Measurements from ENCODE around the gene FEM1A.
"Not testable (repeated sequence)": the region's sequence is repeated elsewhere in the genome, so short reads cannot be mapped to it uniquely, and the experiment has no call there.

Gene FEM1A

DNA sequence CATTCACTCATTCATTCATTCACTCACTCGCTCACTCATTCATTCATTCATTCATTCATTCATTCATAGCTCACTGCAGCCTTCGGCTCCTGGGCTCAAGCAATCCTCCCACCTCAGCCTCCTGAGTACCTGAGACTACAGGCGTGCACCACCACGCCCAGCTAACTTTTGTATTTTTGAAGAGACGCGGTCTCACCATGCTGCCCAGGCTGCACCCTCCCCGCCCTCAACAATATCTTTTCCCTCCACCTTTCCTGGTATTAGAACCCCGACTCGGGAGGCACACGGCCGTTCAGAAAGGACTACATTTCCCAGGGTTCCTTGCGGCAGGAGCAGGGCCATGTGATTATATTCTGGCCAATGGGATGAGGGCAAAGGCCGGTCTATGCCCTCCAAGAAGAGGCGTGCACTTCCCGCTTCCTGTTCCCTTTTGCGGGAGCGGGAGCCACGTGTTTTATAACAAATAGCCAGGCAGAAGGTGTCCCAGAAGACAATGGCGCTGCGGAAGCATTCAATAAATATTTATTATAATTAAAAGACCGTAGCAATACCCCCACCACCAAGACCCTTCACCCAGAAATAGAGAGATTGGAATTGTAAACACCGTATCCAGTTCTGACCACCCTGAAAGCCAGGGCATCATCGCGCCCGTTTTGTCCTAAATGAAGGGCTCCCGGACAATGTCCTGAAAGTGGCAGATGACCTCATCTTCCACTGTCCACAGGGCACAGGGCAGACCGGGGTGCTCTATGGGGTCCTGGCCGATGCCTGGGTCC lies 24.1 kb downstream of the FEM1A start:
- DNase-seq = peak; percentile 72

DNA sequence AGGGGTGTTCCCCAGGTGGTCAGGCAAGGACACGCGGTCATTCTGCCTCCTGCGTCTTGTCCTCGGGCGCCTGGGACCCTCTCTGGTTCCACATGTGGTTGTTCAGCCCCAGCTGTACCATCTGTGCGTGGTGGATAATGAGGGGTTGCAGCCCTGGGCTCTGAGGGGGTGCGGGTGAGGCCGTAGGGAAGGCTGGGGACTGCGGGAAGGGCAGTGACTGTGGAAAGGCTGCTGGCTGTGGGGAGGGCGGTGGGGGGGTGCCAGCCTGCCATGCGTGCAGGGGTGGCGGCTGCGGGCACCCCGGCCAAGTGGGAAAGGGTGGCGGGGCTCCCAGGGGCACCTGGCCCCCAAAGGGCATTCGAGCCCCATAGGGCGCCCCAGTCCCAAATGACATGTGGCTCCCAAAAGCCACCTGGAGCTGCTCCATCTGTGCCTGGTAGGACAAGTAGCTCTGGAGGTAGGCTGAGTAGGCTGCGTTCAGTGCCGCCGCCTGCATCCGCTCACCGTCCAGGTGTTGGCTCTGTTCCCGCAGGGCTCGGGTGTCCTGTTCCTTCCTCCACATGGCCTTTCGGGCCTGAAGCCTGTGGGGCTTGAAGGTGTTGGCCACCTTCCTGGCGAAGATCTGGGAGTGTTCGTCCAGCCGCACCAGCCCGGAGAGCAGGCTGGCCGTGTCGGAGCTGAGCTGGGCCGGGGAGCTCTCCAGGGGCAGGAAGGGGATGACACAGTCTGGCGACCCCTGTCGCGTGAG lies 24.8 kb downstream of the FEM1A start:
- DNase-seq = no peak

DNA sequence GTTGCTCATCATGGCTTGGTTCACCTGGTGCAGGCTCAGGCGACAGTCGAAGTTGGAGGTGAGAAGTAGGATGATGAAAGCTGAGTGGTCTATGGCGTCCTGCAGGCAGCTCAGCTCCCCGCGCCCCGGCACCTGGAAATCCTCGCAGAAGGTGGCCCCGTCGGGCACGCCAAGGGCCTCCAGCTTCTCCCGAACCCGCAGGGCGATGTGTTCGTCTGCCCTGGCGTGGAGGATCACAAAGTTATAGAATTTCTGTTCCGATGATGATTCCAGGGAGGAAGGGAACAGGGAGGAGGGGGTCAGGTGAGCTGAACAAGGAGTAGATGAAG lies 25.4 kb downstream of the FEM1A start:
- DNase-seq = no peak

DNA sequence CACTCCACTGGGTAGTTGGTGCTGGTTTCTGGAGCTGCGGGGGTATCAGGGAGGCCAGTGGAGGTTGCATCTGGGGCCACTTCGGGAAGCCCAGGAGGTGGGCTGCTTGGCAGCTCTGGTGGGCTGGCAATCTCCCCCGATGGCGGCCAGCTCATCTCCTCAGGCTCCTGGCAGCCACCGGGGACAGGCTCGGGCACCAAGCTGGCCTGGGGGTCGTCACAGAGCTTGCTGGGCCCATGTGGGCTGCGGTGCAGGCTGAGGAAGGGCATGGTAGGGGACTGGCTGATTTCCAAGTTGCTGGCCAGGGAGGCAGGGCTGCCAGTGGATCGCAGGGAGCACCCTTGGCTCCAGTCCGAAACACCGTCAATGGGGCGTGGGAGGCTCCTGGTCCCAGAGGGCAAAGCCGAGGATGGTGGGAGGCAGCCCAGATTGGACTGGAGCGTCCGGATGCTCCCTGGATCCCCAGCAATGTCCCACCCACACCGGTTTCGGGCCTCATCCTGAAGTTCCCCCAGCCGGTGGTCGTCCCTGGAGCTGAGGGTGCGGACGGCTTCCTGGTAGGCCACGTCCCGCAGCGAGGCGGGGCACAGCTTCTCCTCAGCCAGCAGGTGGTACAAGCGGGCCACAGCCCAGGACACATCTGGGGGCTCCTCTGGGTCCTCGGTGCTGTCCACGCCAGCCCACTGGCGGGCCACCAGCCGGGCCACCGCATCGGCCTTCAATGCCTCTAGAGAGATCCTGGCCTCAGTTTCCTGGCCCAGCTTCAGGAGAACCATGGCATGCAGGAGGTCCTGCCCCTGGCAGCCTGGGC lies 26.1 kb downstream of the FEM1A start:
- DNase-seq = no peak

DNA sequence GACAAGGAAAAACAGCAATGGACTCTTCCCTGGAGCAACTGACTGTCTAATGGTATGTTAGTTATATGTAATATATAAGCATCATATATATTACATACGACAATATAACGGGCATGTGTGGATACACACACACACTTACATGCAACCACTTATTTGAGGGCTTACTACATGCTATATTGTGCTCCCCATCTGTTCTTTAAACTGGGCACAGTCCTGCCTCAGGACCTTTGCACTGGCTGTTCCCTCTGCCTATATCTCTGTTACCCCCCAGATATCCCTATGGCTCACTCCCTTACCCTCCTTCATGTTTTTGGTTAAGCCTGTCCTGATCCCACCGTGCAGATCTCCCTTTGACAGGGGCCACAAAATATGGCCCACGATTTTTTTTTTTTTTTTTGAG lies 29.7 kb downstream of the FEM1A start:
- DNase-seq = no peak

DNA sequence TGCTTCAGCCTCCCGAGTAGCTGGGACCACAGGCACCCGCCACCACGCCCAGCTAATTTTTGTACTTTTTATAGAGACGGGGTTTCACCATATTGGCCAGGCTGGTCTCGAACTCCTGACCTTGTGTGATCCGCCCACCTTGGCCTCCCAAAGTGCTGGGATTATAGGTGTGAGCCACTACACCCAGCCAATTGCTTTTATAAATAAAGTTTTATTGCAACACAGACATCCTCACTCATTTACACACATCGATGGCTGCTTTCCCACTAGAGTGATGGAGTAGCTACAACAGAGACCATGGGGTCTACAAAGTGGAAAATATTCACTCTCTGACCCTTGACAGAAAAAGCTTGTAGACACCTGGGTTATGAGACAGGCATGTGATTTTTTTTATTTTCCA lies 30.8 kb downstream of the FEM1A start:
- DNase-seq = not testable (repeated sequence)

DNA sequence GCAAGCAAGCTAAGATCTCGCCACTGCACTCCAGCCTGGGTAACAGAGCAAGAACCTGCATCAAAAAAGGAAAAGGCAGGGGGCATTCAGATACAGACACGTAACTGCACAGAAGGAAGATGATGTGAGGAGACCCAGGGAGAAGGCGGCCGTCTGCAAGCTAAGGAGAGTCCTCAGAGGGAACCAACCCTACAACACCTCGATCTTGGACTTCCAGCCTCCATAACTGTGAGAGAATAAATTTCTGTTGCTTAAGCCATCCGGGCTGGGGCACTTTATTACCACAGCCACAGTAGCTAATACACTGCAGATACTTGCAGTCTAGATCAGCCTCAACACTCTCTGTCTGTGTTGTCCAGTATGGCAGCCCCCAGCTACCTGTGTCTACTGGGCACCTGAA lies 32.0 kb downstream of the FEM1A start:
- no peak for DNase-seq

DNA sequence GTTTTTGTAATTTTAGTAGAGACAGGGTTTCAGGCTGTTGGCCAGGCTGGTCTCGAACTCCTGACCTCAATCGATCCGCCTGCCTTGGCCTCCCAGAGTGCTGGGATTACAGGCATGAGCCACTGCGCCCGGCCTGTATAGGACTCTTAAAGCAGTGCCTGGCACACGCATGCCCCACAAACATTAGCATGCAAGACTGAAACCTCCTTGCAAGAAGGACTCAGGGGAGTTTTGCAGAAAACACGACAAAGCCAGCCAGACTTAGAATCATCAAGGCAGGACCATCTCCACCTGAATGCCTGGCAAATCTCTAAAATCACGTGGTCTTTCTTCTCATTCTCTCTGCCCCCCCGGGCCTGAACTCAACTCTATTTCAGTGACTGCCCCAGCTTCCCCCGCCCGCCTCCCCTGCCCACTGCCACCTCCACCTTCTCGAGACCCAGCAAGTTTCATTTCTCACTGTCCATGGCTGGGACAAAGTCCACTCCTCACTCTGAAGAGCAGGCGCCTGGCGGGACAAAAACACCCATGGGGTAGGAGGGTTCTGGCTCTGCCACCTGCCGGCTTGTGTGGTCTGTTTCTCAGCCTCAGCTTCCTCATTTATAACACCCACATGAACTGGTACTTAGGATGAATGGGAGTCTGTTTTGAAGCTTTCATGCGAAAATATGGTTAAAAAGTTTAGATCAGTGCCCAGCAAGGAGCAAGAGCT lies 37.6 kb downstream of the FEM1A start:
- DNase-seq = no peak

DNA sequence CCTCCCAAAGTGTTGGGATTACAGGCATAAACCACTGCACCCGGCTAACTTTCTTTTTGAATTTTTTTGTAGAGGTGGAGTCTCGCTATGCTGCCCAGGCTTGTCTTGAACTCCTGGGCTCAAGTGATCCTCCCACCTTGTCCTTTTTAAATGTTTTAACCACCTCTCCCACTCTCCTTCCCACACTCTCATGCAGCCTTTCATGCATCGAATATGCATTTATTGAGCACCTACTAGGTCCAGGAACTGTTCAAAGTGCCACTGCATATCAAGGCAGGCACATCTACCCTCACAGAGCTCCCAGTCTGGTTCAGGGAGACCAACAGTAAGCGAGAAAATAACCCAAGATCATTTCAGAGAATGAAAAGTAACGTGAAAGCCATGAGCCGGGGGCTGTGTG lies 38.8 kb downstream of the FEM1A start:
- DNase-seq = no peak

DNA sequence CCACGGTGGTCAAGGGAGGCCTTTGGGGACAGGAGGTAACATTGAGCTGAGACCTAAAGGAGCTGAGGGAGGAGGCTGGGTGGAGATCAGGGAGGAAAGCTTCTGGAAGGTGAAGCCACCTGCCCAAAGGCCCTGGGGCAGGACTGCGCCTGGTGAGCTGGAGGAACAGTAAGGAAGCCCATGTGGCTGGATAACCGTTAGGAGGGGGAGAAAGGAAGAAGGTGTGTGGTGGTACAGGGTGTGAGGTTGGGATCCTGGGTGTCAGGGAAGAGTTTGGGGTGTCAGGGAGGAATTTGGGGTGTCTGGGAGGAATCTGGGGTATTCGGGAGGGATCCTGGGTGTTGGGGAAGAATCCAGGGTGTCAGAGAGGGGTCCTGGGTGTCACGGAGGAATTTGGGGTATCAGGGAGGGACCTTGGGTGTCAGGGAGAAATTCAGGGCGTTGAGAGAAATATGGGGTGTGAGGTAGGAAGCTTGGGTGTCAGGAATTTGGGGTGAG lies 39.3 kb downstream of the FEM1A start:
- DNase-seq = no peak

DNA sequence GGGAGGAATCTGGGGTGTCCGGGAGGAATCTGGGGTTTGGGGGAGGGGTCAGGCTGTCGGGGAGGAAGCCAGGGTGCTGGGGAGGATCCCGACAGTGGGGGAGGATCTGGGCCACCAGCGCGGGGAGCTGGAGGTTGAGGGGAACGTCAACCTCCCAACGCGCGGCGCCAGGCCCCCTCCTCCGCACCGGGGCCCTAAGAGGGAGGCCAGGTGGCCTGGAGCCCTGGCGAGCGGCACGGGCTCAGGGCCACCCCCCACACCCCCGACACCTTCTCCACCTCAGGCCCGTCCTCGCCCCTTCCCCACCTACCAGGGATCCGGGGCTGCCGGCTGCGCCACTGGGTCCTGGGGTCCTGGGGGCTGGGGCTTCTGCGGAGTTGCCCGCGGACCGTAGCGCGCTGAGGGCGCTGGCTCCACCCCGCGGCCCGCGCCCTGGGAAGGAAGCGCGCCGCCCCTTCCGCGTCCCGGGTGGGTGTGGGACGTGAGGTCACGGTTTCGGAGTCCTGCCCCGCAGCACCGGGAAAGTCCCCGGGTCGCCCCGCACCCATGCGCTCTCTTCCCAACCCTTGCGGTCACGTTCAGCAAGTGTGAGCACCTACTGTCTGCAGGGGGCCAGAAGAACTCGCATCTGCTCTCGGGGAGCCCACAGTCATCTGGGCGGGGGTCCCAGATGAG lies 39.9 kb downstream of the FEM1A start, which contains the start of gene TICAM1:
TSS of gene TICAM1 (minus strand) at position 409 of the 675 bp plus-strand sequence. CDS start 13,335 bp downstream, outside the sequence.
- peak; percentile 83 for DNase-seq

DNA sequence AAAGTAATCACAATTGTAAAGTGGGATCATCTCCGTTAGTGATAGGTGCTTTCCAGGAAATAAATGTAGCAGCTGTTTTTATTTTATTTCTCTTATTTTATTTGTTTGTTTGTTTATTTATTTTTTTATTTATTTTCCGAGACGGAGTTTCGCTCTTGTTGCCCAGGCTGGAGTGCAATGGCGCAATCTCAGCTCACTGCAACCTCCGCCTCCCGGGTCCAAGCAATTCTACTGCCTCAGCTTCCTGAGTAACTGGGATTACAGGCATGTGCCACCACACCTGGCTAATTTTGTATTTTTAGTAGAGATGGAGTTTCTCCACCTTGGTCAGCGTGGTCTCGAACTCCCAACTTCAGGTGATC lies 40.4 kb downstream of the FEM1A start:
- DNase-seq = not testable (repeated sequence)

DNA sequence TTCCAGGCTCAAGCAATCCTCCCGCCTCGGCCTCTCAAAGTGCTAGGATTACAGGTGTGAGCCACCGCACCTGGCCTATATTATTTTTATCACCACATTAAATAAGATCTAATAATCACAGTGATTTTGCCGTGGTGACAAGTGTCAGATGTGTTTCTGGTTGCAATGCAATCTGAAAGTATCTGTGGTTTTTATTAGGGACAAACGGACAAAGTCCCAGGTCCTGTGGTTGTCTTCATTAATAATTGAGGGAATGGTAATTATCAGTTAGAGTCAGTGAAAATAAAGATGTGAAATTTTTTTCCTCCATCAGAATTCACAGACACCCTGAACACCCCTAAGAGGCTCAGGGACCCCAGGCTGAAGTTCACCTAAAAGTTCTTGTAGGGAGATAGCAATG lies 41.2 kb downstream of the FEM1A start:
- DNase-seq = no peak

DNA sequence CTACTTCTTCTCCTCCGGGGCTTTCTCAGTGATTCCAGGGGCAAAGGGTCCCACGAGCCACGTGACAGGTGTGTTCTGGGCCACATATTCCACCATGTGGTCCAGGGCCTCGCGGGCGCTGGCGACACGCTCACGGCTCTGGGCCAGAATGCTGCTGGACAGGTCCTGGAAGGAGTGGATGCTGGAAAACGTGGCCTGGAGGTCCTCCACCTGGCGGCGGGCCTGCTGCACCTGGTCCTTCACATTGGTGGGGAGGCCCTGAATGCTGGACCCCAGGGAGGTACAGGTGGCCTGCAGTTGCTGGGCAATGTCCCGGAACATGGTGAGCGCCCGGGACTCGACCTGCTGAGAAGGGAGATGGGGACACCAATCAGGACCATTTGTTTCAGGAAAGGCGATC lies 47.7 kb downstream of the FEM1A start:
- DNase-seq = no peak

DNA sequence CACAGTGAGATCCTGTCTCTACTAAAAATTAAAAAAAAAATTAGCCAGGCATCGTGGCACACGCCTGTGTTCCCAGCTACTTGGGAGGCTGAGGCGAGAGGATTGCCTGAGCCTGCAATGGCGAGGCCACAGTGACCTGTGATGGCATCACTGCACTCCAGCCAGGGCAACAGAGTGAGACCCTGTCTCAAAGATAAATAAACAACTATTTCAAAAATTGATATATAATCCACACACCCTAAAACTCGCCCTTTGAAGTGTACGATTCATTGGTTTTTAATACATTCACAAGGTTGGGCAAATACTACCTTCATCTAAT lies 52.1 kb downstream of the FEM1A start:
- no peak for DNase-seq

DNA sequence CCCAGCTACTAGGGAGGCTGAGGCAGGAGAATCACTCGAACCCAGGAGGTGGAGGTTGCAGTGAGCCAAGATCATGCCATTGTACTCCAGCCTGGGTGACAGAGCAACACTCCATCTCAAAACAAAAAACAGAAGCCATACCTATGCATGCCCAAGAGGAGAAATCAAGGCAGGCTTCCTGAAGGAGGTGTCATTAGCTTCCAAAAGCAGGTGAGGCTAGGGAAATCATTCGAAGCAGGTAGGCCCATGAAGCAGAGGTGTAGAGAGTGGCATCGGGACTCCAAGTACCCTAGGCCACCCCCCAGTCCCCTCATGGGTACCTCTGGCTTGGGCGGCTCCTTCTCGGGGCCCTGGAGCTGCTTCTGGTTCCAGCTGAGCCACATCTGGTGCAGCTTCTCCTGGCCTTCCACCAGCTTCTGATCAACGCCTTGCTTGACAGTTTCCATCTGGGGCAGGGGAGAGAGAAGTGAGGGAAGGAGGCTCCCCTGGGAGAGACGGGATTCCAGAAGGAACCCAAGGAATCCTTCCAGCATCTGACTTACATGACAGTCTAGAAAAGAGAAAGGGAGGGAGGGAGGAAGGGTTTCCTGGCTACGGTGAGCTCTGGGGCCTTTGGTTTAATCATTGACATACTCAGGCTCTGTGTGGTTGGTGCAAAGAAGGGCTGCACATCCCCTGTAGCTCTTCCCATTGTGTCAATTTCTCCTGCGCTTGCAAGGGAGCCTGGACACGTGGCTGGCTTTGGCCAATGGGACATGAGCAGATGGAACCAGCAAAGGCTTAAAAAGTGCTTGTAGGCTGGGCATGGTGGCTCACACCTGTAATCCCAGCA lies 53.0 kb downstream of the FEM1A start:
- DNase-seq = no peak

DNA sequence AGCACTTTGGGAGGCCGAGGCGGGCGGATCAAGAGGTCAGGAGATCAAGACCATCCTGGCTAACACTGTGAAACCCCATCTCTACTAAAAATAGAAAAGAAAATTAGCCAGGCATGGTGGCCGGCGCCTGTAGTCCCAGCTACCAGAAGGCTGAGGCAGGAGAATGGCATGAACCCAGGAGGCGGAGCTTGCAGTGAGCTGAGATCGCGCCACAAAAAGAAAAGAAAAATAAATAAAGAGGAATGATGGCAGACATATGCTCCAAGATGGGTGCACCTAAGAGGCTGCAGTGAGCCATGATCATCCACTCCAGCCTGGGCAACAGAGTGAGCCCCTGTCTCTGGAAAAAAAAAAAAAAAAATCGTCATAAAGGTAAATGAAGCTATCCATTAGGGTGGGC lies 54.4 kb downstream of the FEM1A start:
- DNase-seq = not testable (repeated sequence)

DNA sequence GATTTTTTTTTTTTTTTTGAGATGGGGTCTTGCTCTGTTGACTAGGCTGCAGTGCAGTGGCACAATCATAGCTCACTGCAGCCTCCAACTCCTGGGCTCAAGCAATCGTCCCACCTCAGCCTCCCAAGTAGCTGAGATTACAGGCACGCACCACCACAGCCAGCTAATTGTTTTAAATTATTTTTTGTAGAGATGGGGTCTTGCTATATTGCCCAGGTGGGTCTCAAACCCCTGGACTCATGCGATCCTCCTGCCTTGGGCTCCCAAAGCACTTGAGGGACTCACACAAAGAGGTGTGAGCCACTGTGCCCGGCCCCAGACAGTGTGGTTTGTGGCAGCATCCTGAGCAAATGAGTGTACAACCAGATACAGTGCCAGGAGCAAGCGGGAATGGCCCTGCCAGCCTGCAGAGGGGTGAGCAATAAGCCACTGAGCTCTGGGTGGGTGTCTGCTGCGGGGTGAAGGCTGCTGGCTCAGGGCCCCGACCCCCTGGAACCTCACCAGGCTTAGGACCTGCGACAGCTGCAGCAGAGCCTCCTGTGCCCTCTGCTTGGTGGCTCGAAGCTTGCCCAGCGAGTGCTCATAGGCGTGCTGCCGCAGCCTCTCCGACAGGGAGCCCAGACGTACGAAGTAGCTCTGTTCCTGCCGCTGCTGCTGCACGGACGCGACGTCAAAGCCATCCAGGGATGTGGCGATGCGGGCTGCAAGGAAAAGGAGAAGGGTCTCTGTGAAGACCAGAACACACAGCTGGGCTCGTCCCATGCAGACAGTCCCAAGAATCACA lies 55.8 kb downstream of the FEM1A start:
- no peak for DNase-seq

DNA sequence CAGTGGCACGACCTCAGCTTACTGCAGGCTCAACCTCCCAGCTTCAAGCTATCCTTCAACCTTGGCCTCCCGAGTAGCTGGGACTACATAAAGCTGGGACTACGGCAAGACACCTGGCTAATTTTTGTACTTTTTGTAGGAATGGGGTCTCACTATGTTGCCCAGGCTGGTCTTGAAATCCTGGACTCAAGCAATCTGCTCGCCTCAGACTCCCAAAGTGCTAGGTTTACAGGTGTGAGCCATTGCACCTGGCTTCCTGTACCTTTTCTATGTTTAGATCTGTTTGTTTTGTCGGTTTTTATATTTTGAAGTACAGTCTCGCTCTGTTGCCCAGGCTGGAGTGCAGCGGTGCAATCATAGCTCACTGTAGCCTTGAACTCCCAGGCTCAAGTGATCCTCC lies 57.5 kb downstream of the FEM1A start:
- DNase-seq = no peak

Measured in stimulated activated CD4-positive, alpha-beta T cell treated with anti-CD3 and anti-CD28 coated beads, Interleukin-12 subunit alpha, Interleukin-12 subunit beta, amount 100 ng/mL, for 4 hours (primary cell).